HL-60 (cell line): Measurements from ENCODE around the gene ACTN1.

Experiments
- DNase-seq, 2 experiments: peaks; one replicate each; pipeline ENCODE4 v3.0.0-alpha.2; 2010 to 2020; ENCODE audit warnings: low read depth in 1 of 2, low spot score in 1 of 2
- H3K27ac ChIP-seq: fragments of 250-450 bp; sonication (Bioruptor Pico); replicated peaks from 2 replicates; pipeline ENCODE4 v1.5.1; 2020; ENCODE audit warnings: mild to moderate bottlenecking, moderate library complexity
- H3K27me3 ChIP-seq: fragments of 250-450 bp; sonication (Bioruptor Pico); 2 replicates; pipeline ENCODE4 v1.5.1; 2021; ENCODE audit warnings: mild to moderate bottlenecking, moderate library complexity; ENCODE audit not compliant: insufficient read depth, poor library complexity, severe bottlenecking
- H3K4me3 ChIP-seq: replicated peaks from 2 replicates; pipeline ENCODE4 v1.5.1; 2011; ENCODE audit warnings: mild to moderate bottlenecking, control low read depth, low read length; ENCODE audit not compliant: insufficient read depth
- GABPA ChIP-seq: IDR thresholded peaks from 2 replicates; pipeline ENCODE4 v1.6.1; 2012; ENCODE audit warnings: low read depth
- POLR2AphosphoS5 ChIP-seq: IDR thresholded peaks from 2 replicates; pipeline ENCODE4 v1.6.1; 2012; ENCODE audit warnings: low read depth
- SPI1 ChIP-seq: IDR thresholded peaks from 2 replicates; pipeline ENCODE4 v1.6.1; 2012; ENCODE audit warnings: low read depth, mild to moderate bottlenecking, borderline replicate concordance
- TF ChIP-seq, protein P1 (sequence below): IDR thresholded peaks from one replicate; pipeline ENCODE4 v1.5.1; 2011; ENCODE audit warnings: low read length, control low read depth, inconsistent platforms; ENCODE audit not compliant: insufficient read depth
- TF ChIP-seq, protein P2 (sequence below): IDR thresholded peaks from 2 replicates; pipeline ENCODE4 v1.6.1; 2012; ENCODE audit warnings: low read depth; ENCODE audit not compliant: insufficient replicate concordance

The ACTN1 gene

DNA sequence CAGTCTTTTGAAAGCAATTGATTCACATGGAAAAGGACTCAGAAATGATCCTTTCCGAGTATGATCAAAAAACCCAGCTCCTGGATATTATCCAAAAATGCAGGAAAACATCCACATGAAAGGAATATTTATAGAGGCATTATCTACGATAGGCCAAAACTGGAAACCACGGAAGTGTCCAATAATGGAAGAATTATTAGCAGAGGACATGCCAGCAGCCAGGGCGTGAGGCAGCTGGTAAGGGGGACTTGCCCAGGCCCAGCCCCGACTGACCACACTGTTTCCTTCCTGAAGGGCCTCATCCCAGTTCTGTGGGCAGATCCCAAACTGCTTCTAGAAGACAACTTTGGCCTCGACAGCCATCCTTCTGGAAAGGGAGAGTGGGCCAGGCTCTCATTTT, 20.5 kb downstream of the ACTN1 start:
- Histone ChIP-seq H3K27me3 (no peaks in the 10 kb centered on the region), H3K27ac (no peak overlapping the region), H3K4me3 (no peak overlapping the region)
- no peak for DNase-seq
- no peak for TF ChIP-seq SPI1
- TF ChIP-seq POLR2AphosphoS5 = no peak
- TF ChIP-seq, protein P1, sequence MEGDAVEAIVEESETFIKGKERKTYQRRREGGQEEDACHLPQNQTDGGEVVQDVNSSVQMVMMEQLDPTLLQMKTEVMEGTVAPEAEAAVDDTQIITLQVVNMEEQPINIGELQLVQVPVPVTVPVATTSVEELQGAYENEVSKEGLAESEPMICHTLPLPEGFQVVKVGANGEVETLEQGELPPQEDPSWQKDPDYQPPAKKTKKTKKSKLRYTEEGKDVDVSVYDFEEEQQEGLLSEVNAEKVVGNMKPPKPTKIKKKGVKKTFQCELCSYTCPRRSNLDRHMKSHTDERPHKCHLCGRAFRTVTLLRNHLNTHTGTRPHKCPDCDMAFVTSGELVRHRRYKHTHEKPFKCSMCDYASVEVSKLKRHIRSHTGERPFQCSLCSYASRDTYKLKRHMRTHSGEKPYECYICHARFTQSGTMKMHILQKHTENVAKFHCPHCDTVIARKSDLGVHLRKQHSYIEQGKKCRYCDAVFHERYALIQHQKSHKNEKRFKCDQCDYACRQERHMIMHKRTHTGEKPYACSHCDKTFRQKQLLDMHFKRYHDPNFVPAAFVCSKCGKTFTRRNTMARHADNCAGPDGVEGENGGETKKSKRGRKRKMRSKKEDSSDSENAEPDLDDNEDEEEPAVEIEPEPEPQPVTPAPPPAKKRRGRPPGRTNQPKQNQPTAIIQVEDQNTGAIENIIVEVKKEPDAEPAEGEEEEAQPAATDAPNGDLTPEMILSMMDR = no peak
- TF ChIP-seq, protein P2, sequence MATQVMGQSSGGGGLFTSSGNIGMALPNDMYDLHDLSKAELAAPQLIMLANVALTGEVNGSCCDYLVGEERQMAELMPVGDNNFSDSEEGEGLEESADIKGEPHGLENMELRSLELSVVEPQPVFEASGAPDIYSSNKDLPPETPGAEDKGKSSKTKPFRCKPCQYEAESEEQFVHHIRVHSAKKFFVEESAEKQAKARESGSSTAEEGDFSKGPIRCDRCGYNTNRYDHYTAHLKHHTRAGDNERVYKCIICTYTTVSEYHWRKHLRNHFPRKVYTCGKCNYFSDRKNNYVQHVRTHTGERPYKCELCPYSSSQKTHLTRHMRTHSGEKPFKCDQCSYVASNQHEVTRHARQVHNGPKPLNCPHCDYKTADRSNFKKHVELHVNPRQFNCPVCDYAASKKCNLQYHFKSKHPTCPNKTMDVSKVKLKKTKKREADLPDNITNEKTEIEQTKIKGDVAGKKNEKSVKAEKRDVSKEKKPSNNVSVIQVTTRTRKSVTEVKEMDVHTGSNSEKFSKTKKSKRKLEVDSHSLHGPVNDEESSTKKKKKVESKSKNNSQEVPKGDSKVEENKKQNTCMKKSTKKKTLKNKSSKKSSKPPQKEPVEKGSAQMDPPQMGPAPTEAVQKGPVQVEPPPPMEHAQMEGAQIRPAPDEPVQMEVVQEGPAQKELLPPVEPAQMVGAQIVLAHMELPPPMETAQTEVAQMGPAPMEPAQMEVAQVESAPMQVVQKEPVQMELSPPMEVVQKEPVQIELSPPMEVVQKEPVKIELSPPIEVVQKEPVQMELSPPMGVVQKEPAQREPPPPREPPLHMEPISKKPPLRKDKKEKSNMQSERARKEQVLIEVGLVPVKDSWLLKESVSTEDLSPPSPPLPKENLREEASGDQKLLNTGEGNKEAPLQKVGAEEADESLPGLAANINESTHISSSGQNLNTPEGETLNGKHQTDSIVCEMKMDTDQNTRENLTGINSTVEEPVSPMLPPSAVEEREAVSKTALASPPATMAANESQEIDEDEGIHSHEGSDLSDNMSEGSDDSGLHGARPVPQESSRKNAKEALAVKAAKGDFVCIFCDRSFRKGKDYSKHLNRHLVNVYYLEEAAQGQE = no peak
- TF ChIP-seq GABPA = no peak

DNA sequence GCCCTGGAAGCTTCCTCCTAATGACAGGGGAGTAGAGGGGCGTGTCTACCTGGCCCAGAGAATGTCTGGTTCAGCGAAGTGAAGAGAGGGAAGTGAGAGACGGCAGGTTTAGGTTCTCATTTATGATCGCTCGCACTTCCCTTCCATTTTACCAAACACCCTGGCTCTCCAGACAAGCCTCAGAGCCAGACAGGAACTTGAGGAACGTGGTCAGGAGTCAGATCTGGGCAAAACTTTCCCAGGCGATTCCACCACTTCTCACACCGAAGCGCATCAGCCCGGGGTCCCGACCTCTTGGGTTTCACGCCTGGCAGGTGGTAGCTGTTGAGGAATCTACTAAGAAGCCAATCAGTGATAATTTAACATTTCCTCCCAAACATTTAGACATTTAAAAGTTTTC, 21.3 kb downstream of the ACTN1 start:
- DNase-seq = no peak
- Histone ChIP-seq H3K27me3 (no peaks in the 10 kb centered on the region), H3K4me3 (no peak overlapping the region), H3K27ac (no peak overlapping the region)
- TF ChIP-seq POLR2AphosphoS5 = no peak
- TF ChIP-seq SPI1 = 0 out of 2 replicates have a peak, but pooled peaks have one; percentile 23

- Histone ChIP-seq H3K4me3 (no peak overlapping the region), H3K27me3 (no peaks in the 10 kb centered on the region), H3K27ac (no peak overlapping the region)
- TF ChIP-seq, protein P1 = no peak
- TF ChIP-seq SPI1 = no peak
- TF ChIP-seq, protein P2 = no peak
- no peak for TF ChIP-seq POLR2AphosphoS5
- TF ChIP-seq GABPA = no peak
- no peak for DNase-seq
These were observed 22.4 kb downstream of the ACTN1 start for GRCh38 chr14:68956724-68957123.

DNA sequence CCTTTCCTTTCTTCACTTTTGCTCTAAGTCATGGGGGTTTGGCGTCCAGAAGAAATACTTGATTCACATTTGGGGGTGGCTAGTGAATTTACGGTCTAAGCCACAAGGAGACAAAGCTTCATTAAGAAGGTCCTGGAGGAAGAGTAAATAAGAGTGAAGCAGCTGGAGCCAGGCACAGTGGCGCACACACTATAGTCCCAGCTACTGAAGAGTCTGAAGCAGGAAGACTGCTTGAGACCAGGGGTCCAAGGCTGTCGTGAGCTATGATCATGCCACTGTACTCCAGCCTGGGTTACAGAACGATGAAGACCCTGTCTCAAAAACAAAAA, 23.3 kb downstream of the ACTN1 start:
- TF ChIP-seq POLR2AphosphoS5 = no peak
- TF ChIP-seq GABPA = no peak
- TF ChIP-seq, protein P1 = no peak
- no peak for TF ChIP-seq SPI1
- TF ChIP-seq, protein P2 = no peak
- no peak overlapping the region for H3K27ac ChIP-seq
- H3K27me3 ChIP-seq = no peaks in the 10 kb centered on the region
- DNase-seq = no peak
- H3K4me3 ChIP-seq = no peak overlapping the region
